Ishikawa (cell line): ENCODE data around the gene WWOX.

ENCODE experiments used
- EP300 ChIP-seq: IDR thresholded peaks from 2 replicates; pipeline ENCODE4 v1.6.1; 2012; ENCODE audit warnings: borderline replicate concordance
- FOXM1 ChIP-seq: IDR thresholded peaks from 2 replicates; pipeline ENCODE4 v1.6.1; 2012; ENCODE audit warnings: low read depth, borderline replicate concordance
- MAX ChIP-seq: IDR thresholded peaks from 2 replicates; pipeline ENCODE4 v1.6.1; 2012
- NFIC ChIP-seq: IDR thresholded peaks from 2 replicates; pipeline ENCODE4 v1.6.1; 2012
- RAD21 ChIP-seq: IDR thresholded peaks from 2 replicates; pipeline ENCODE4 v1.6.1; 2012; ENCODE audit warnings: low read depth
- TAF1 ChIP-seq: IDR thresholded peaks from 2 replicates; pipeline ENCODE4 v1.6.1; 2012; ENCODE audit warnings: low read depth, mild to moderate bottlenecking
- USF1 ChIP-seq: IDR thresholded peaks from 2 replicates; pipeline ENCODE4 v1.6.1; 2012
- YY1 ChIP-seq: IDR thresholded peaks from 2 replicates; pipeline ENCODE4 v1.6.1; 2012; ENCODE audit warnings: low read depth
- ZBTB7A ChIP-seq: IDR thresholded peaks from 2 replicates; pipeline ENCODE4 v1.6.1; 2012; ENCODE audit warnings: low read depth
- TF ChIP-seq, protein P1 (sequence below): IDR thresholded peaks from 2 replicates; pipeline ENCODE4 v1.6.1; 2012; ENCODE audit warnings: low read depth, mild to moderate bottlenecking

DNA sequence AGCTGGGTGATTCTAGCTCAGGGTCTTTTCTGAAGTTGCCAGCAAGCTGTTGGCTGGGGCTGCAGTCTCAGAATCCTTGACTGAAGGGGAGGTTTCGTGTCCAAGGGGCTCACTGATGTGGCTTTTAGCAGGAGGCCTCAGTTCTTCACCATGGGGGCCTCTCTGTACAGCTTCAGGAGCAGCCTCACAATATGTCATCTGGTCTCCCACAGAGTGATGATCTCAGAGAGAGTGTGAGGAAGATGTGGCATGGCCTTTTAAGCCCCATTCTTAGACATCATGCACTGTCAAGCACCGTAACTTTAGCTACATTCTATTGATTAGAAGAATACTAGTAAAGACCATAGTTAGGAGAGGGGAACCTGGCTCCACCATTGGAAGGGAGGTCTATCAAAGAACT is 732.6 kb downstream of the WWOX start:
- TF ChIP-seq USF1 (no peak), FOXM1 (no peak), MAX (no peak), NFIC (no peak), RAD21 (no peak), EP300 (no peak), ZBTB7A (no peak), TAF1 (no peak), YY1 (no peak)
- TF ChIP-seq, protein P1, sequence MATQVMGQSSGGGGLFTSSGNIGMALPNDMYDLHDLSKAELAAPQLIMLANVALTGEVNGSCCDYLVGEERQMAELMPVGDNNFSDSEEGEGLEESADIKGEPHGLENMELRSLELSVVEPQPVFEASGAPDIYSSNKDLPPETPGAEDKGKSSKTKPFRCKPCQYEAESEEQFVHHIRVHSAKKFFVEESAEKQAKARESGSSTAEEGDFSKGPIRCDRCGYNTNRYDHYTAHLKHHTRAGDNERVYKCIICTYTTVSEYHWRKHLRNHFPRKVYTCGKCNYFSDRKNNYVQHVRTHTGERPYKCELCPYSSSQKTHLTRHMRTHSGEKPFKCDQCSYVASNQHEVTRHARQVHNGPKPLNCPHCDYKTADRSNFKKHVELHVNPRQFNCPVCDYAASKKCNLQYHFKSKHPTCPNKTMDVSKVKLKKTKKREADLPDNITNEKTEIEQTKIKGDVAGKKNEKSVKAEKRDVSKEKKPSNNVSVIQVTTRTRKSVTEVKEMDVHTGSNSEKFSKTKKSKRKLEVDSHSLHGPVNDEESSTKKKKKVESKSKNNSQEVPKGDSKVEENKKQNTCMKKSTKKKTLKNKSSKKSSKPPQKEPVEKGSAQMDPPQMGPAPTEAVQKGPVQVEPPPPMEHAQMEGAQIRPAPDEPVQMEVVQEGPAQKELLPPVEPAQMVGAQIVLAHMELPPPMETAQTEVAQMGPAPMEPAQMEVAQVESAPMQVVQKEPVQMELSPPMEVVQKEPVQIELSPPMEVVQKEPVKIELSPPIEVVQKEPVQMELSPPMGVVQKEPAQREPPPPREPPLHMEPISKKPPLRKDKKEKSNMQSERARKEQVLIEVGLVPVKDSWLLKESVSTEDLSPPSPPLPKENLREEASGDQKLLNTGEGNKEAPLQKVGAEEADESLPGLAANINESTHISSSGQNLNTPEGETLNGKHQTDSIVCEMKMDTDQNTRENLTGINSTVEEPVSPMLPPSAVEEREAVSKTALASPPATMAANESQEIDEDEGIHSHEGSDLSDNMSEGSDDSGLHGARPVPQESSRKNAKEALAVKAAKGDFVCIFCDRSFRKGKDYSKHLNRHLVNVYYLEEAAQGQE = no peak
